HK-2 (cell line): ENCODE measurements around the gene RMDN2.

Source experiments
- DNase-seq: peaks from one replicate; pipeline ENCODE4 v3.0.0-alpha.2; 2018; ENCODE audit not compliant: unreplicated experiment

Gene RMDN2

GRCh38 chr2:37925063-37925897 lies at the start of gene RMDN2:
TSS of gene RMDN2 (plus strand) at chr2:37925287. CDS start at chr2:37929278, 3,991 bp downstream.
- peak; percentile 94 for DNase-seq

- DNase-seq: no peak
Measured at GRCh38 chr2:37875403-37875906, 49.6 kb upstream of the RMDN2 start.

GRCh38 chr2:37876227-37876626 lies 48.9 kb upstream of the RMDN2 start:
- no peak for DNase-seq

- no peak for DNase-seq
Measured at GRCh38 chr2:37877457-37878315, 47.4 kb upstream of the RMDN2 start.

GRCh38 chr2:37878536-37878935 lies 46.6 kb upstream of the RMDN2 start:
- DNase-seq: no peak

GRCh38 chr2:37880551-37880950 lies 44.5 kb upstream of the RMDN2 start:
- no peak for DNase-seq

GRCh38 chr2:37881397-37881796 lies 43.7 kb upstream of the RMDN2 start:
- DNase-seq: no peak

GRCh38 chr2:37882036-37882435 lies 43.1 kb upstream of the RMDN2 start:
- DNase-seq: no peak

GRCh38 chr2:37883518-37883917 lies 41.6 kb upstream of the RMDN2 start:
- no peak for DNase-seq

- DNase-seq: no peak
Measured at GRCh38 chr2:37885329-37885993, 39.6 kb upstream of the RMDN2 start.

GRCh38 chr2:37886745-37887144 lies 38.3 kb upstream of the RMDN2 start:
- DNase-seq: no peak

GRCh38 chr2:37887286-37887685 lies 37.8 kb upstream of the RMDN2 start:
- DNase-seq: no peak

- peak; percentile 71 for DNase-seq
Measured at GRCh38 chr2:37890893-37891495, 34.1 kb upstream of the RMDN2 start.

GRCh38 chr2:37891846-37892435 lies 33.1 kb upstream of the RMDN2 start:
- DNase-seq: no peak

GRCh38 chr2:37892436-37893114 lies 32.5 kb upstream of the RMDN2 start:
- DNase-seq: no peak

- DNase-seq: no peak
Measured at GRCh38 chr2:37893327-37893726, 31.8 kb upstream of the RMDN2 start.

- DNase-seq: no peak
Measured at GRCh38 chr2:37894047-37894446, 31.0 kb upstream of the RMDN2 start.

GRCh38 chr2:37894601-37895000 lies 30.5 kb upstream of the RMDN2 start:
- DNase-seq: no peak

- DNase-seq: no peak
Measured at GRCh38 chr2:37895140-37895539, 29.9 kb upstream of the RMDN2 start.

GRCh38 chr2:37896319-37896718 lies 28.8 kb upstream of the RMDN2 start:
- no peak for DNase-seq

GRCh38 chr2:37897511-37897910 lies 27.6 kb upstream of the RMDN2 start:
- DNase-seq: no peak
